HEK293 (cell line): Measurements from ENCODE around the gene DUSP21.

Experiments used
- CTCF ChIP-seq: fragments of 450-650 bp; formaldehyde crosslinking; IDR thresholded peaks from 2 replicates; pipeline ENCODE4 v1.5.1; 2016; ENCODE audit warnings: missing biosample characterization, missing genetic modification characterization
- ZBTB49 ChIP-seq: fragments of 450-650 bp; formaldehyde crosslinking; IDR thresholded peaks from 2 replicates; pipeline ENCODE4 v1.5.1; 2016; ENCODE audit warnings: missing biosample characterization, missing genetic modification characterization, low read depth
- ZNF274 ChIP-seq, 2 experiments: fragments of 200-500 bp in 1 of 2; fragments of 450-650 bp in 1 of 2; sonication (Bioruptor generic) in 1 of 2; formaldehyde crosslinking in 1 of 2; IDR thresholded peaks; 2 replicates each; pipeline versions ENCODE4 v1.5.1 to v1.6.1; 2014 to 2016; ENCODE audit warnings: borderline replicate concordance in 1 of 2, inconsistent platforms in 1 of 2, low read length in 1 of 2, missing biosample characterization in 1 of 2, missing genetic modification characterization in 1 of 2
- ZNF391 ChIP-seq: fragments of 450-650 bp; formaldehyde crosslinking; IDR thresholded peaks from 2 replicates; pipeline ENCODE4 v1.5.1; 2016; ENCODE audit warnings: low read depth, missing biosample characterization, missing genetic modification characterization, borderline replicate concordance
- ZNF423 ChIP-seq: fragments of 450-650 bp; formaldehyde crosslinking; IDR thresholded peaks from 2 replicates; pipeline ENCODE4 v1.5.1; 2016; ENCODE audit warnings: missing biosample characterization, missing genetic modification characterization
- ZNF596 ChIP-seq: fragments of 450-650 bp; IDR thresholded peaks from 2 replicates; pipeline ENCODE4 v1.5.0; 2018; ENCODE audit warnings: missing biosample characterization, mild to moderate bottlenecking, missing genetic modification characterization, moderate library complexity

DNA sequence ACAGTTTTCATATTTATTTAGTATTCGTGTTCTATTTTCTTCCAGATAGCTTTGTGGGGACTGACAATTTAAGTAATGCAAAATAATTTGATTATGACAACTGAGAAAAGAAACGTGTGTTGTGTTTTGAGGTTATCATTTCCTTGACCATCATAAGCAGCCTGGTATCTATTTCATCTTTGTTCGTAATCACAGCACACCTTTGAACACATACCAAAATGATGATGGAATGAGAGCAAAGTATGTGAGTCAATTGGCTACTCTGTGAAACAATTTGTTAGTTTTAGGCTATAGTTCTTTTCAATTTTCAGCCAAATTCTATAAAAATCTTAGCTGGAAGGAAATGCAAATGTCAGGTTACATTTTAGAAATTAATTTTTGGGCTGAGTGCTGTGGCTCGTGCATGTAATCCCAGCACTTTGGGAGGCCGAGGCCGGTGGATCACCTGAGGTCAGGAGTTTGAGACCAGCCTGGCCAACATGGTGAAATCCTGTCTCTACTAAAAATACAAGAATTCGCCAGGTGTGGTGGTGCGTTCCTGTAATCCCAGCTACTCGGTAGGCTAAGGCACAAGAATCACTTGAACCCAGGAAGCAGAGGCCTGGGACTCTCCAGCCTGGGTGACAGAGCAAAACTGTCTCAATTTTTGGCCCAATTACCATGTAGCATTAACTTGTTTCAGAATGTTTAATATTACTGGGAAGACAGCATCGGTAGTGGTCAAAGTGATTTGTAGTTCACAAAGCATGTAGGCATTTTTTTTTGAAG, 1.1 kb upstream of the DUSP21 start:
- no peak for TF ChIP-seq ZNF423 (tag by site-specific recombination)
- TF ChIP-seq CTCF (tag by site-specific recombination): no peak
- TF ChIP-seq ZNF274 (IDR thresholded peaks at IDR 0.05; ENCODE audit: low read length): no peak
- no peak for TF ChIP-seq ZNF274 (tag by site-specific recombination; IDR thresholded peaks at IDR 0.05; ENCODE audit: borderline replicate concordance)
- TF ChIP-seq ZBTB49: no peak
- no peak for TF ChIP-seq ZNF596 (tag by site-specific recombination)
- TF ChIP-seq ZNF391: no peak
